Fibroblast of pulmonary artery (primary cell): Measurements from ENCODE around the gene PHRF1.
A peak's percentile ranks its signal among the peaks of the same experiment; 100 is the strongest.

Source experiments
- DNase-seq: peaks from one replicate; pipeline ENCODE4 v3.0.0-alpha.2; 2010; ENCODE audit warnings: low read depth
- H3K4me3 ChIP-seq: replicated peaks from 2 replicates; pipeline ENCODE4 v1.5.1; 2011; ENCODE audit warnings: low read depth, mild to moderate bottlenecking, control low read depth, low read length, moderate library complexity
- CTCF ChIP-seq: IDR thresholded peaks from 2 replicates; pipeline ENCODE4 v1.5.1; 2011; ENCODE audit warnings: mild to moderate bottlenecking, control low read depth, low read length, inconsistent platforms; ENCODE audit errors: missing control alignments

Gene PHRF1

GRCh38 chr11:535519-536454, 40.5 kb upstream of the PHRF1 start, which contains the start of gene HRAS:
HRAS (minus strand) TSS chr11:535576.
- TF ChIP-seq CTCF: no peak
- peak within 1 kb of the TSS; percentile 72 for H3K4me3 ChIP-seq
- DNase-seq: peak; percentile 95

GRCh38 chr11:536841-537621, 39.2 kb upstream of the PHRF1 start, which contains the start of gene LRRC56:
LRRC56 (plus strand) TSS chr11:537527; CDS start chr11:540685, 3,158 bp downstream.
- no peak for TF ChIP-seq CTCF
- H3K4me3 ChIP-seq: peak within 1 kb of the TSS; percentile 34
- DNase-seq: peak; percentile 77

DNA sequence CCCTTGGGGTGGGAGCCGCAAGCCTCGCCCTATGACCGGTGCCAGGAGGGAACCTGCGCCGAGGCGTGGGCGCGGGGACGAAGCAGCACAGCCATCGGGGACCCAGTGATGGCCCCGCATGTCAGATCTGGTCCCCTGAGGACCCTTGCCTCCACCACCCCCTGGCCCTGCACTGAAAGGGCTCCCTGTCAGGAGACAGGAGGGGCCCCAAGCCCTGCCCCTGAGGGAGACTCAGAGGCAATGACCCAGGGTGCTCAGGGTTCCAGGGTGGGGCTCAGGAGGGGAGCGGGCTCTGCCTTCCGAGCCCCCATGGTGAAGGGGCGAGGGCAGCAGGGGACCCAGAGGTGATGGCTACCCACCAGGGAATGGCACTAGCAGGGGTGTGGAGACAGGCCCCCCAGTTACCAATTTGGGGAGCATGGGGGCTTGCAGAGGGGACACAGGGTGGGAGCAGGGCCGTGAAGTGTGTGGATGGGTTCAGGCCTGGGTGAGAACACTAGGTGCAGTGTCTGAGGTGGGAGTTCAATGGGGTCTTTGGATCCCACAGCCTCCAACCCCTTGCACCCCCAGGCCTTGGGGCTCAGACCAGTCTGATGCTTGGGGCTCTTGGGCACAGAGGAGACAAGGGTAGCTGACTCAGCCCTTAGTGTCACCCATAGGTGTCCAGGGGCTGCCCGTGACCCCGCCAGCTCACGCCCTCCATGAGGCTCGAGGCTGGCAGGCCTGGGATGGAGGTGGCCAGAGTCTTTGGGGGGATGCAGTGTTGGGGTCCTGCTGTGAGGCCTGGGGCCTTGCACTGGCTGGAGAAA, 38.4 kb upstream of the PHRF1 start:
- H3K4me3 ChIP-seq: peak overlapping the region; percentile 34
- TF ChIP-seq CTCF: no peak
- no peak for DNase-seq

- DNase-seq: no peak
- no peak overlapping the region for H3K4me3 ChIP-seq
- TF ChIP-seq CTCF: no peak
Observed at GRCh38 chr11:538431-539051, 37.7 kb upstream of the PHRF1 start.

- no peak for DNase-seq
- H3K4me3 ChIP-seq: no peak overlapping the region
- no peak for TF ChIP-seq CTCF
Observed at GRCh38 chr11:539971-540481, 36.2 kb upstream of the PHRF1 start.
